NCI-H1105 treated with DMSO at 0.1 percent for 48 hours (cell line): ENCODE data around the gene SLC35E3.

Experiments
- DNase-seq: peaks from one replicate; lab custom pipeline; 2025; lab: John Stamatoyannopoulos, UW

The SLC35E3 gene

DNA sequence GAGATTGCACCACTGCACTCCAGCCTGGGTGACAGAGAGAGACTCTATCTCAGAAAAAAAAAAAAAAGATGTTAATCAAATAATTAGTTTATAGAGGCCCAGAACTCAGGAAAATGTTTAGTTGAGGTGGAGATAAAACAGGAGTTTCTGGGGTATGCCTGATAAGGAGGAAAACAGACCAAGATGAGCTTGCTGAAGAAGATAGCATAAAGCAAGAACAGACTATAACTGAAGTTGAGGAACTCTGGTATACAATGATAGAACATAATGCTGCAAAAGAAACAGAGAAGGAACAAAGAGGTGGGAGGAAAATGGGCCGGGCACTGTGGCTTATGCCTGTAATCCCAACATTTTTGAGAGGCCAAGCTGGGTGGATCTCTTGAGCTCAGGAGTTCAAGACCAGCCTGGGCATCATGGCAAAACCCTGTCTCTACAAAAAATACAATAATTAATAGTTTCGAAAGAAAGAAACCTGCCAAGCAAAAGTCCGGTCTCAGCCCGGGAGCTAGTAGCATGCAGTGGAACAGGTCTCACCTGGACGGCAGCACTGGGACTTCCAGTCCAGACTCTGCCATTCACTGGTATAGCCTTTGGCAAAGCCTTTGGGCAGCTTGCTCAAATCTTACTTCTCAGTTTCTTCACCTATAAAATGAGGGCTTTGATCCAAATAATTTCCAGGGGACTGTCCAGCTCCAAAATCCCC lies 25.4 kb downstream of the SLC35E3 start:
- no peak for DNase-seq

DNA sequence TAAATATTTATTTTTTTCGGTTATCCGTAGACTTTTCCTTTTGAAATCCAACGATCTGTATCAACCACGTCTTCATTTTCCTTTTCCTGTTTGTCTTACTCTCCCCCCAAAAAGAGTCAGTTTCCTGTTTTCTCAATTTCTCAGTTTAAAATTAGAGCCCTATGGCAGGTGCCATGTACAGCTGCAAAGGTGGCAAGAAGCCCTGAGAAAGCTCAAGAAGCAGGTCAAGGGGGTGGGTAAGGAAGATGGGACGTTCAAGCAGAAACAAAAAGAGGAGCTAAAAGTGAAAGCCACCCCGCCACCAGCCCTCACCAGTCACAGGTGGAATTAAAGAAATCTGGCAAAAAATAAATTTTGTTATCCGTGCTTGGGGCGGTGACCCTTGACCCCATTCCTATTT lies 26.7 kb downstream of the SLC35E3 start:
- no peak for DNase-seq

DNA sequence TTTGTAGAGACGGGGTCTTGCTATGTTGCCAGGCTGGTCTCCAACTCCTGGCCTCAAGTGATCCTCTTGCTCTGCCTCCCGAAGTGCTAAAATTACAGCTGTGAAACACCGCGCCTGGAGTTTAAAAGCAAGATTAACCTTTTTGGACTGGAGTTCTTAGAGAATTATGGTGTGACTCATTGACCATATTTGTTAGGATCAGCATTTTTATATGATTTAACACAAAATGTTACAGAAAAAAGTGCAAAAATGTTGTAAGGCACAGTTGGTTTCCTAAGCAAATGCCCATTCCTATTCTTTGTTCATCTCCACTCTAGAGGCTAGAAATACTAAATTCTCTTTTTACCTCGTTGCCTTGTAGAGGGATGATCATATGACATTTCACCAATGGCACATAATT lies 27.6 kb downstream of the SLC35E3 start:
- no peak for DNase-seq

DNA sequence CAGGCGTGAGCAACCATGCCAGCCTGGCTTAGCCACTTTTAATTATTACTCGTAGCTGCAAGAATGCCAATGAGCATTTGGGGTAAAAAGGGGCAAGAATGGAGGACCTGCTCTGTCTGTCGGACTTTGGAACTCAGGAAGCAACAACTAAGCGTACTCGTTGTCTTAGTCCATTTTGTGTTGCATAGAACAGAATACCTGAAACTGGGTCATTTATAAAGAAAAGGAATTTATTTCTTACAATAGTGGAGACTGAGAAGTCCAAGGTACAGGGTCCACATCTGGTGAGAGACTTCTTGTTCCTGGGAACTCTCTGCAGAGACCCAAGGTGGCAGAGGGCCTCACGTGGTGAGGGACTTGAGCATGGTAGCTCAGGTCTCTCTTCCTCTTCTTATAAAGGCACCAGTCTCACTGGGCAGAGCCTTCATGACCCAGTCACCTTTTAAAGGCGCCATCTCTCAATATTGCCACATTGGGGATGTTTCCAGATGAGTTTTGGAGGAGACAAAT lies 29.2 kb downstream of the SLC35E3 start:
- no peak for DNase-seq

DNA sequence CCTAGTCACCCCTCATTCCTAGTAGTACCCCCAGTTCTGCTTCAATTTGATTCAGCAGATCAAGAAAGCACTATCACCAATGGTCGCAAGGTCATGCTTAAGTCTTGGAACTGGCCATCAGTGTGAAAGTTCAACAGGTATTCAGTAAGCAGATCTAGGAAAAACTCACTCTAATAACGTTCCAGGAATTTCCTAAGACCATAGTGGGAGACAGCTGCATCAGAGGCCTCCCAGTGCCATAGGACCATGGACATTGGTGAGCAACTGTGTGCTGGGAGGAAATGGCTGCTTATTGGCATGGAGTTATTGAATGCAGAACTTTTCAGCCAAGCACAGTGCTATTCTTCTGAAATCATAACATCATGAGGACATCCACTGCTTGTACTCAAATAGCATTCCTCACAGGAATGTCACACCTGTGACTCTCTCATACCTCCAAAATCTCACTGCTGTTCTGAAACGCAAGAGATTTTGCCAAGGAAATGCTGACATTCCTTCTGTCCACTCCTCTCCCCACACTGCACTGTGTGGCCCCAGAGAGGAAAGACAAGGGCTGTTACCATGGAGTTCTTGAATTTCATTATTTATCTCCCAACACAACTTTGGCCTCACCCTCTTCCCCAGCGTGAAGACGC lies 31.1 kb downstream of the SLC35E3 start:
- DNase-seq = no peak

DNA sequence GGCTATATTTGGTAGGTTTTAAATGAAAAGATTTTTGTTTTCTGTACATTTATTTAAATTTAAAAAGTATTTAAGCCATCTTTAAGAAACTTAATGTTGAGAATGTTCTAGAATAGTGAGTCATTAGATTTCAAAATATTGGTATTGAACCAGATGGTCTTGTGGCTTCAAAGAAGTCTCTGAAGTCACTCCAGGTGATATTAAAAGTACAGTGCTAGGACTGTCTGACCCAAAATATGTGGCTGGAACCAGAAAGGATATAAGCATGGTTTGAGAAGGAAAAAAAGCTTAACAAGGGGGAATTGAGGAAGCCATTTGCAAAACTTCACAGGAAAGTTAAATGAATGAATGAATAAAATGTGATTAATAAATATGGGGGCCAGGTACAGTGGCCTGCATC lies 33.3 kb downstream of the SLC35E3 start:
- no peak for DNase-seq

DNA sequence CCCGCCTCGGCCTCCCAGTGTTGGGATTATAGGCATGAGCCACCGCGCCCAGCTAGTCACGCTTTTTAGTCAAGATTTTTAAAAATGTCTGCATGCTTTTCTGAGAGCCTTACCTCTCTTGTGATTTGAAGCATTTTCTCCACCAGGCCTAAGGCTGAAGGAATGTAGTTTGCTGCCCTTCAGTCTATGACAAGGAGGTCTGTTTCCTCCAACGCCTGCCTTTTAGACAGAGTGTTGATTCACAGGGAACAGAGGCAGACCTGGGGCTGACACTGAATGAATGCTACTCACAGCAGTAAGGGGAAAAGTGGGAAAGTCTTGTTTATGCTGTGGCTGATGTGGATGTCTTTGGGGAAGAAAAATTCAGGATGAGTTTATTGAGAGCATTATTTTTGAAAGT lies 34.8 kb downstream of the SLC35E3 start:
- DNase-seq = no peak

DNA sequence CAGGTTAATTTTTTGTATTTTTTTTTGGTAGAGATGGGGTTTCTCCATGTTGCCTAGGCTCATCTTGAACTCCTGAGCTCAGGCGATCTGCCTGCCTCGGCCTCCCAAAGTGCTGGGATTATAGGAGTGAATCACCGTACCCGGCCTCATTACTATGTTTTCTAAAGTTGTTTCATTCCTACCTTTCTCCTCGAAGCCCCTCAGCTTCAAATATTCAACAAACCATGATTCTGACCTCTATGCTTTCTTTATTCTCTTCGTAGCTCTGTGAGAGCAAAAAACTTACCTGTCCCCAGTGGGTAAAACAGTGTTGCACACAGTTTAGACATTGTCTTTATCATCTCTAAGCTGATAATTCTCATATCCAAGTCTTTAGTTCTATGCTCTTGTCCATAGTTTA lies 35.8 kb downstream of the SLC35E3 start:
- DNase-seq = no peak

DNA sequence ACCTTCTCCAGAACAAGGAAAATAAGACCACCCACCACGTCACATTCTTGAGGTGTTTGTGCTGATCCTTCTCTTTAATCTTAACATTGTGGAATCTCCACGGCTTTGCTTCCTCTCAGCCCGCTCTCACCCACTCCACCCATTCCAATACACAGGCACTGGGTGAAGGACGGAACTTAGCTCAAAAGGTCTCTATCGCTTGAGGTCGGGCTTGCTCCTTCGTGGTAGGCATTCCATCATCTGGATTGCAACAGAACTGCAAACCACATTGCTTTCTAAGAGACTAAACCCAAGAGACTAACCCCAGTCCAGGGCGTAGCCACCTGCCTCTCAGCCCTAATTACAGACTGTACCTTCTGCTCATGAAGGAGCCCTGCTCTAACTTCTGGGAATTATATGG lies 38.0 kb downstream of the SLC35E3 start:
- DNase-seq = no peak

DNA sequence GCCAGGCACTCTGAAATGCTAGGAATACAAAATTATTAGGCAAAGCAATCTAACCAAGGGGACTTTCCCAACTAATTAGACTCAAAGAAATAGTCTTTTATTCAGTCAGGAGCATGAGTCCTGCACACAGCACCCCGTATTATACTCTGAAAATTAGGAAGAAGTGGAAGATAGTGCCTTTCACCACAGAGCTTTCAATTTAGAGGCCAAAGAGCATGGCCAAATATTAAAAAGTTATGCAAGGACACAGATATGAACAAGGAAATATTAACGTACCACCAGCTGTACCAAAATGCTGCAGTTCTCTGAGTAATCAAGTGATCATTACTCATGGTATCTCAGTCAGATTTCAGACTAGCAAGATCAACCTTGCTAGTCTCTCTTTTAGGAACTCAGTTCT lies 39.4 kb downstream of the SLC35E3 start:
- DNase-seq = no peak

DNA sequence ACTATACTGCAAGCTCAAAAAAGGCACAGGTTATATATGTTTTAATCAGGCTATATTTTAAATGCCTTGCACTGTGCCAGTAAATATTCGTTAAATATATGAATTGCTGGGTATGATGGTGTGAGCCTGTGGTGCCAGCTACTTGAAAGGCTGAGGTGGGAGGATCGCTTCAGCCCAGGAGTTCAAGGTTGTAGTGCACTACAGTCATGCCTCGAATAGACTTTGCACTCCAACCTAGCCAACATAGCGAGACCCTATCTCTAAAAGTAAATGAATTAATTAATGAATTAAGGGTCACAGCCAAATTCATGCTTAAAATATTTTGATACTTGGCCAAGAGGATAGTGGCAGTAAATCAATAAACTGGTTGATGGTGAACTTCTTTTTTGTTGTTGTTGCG lies 39.8 kb downstream of the SLC35E3 start:
- DNase-seq = no peak

DNA sequence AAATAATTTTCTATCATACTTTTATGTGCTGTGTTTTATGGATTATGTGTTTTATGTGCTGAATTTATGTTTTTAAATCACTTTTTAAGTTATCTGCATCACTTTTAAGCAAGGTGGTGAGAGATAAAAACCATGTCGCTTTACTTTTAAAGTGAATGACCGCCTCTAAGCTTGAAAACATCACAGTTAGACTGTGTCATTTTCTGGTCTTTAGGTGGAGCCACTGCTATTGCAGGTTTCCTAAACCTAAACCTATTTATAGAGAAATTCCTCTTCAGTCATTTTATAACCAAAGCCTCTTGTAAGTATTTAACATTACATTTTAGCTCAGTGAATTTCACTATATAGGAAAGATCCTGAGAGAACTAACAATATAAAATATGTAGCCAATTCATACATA lies 41.0 kb downstream of the SLC35E3 start:
- DNase-seq = no peak

DNA sequence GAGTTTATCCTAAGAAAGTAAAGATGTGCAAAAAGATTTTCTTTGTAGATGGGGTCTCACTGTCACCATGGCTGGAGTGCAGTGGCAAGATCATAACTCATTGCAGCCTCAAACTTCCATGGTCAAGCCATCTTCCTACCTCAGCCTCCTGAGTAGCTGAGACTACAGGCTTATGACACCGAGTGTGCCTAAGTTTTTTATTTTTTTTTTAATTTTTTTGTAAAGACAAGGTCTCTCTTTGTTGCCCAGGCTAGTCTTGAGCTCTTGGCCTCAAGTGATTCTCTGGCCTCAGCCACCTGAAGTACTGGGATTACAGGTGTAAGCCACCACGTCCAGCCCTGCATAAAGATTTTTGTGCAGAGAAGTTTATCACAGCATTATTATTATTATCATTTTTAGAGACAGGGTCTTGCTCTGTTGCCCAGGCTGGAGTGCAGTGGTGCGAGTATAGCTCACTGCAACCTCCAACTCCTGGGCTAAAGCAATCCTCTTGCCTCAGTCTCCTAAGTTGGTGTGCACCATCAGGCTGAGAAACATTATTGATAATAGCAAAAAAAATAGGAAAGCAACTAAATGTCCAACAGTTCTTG lies 42.7 kb downstream of the SLC35E3 start:
- no peak for DNase-seq

DNA sequence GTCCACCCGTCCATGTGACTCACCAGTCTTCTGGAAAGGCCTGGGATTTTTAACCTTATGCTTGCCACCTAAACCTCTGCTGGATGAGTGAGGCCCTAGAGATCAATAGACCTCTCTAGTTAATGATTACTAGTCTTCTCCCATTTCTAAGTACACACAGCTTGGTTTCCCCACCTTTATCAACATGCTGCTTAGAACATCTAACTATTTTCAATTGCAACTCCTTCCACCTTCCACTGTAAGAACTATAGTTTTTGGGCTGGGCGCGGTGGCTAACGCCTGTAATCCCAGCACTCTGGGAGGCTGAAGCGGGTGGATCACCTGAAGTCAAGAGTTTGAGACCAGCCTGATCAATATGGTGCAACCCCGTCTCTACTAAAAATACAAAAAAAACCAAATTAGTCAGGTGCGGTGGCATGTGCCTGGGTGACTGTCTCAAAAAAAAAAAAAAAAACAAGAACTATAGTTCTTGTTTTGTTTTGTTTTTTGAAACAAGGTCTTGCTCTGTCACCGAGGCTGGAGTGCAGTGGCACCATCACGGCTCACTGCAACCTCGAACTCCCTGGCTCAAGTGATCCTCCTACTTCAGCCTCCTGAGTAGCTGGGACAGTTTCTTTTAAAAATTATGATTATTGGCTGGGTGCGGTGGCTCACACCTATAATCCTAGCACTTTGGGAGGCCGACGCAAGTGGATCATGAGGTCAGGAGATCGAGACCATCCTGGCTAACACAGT lies 43.3 kb downstream of the SLC35E3 start:
- no peak for DNase-seq

DNA sequence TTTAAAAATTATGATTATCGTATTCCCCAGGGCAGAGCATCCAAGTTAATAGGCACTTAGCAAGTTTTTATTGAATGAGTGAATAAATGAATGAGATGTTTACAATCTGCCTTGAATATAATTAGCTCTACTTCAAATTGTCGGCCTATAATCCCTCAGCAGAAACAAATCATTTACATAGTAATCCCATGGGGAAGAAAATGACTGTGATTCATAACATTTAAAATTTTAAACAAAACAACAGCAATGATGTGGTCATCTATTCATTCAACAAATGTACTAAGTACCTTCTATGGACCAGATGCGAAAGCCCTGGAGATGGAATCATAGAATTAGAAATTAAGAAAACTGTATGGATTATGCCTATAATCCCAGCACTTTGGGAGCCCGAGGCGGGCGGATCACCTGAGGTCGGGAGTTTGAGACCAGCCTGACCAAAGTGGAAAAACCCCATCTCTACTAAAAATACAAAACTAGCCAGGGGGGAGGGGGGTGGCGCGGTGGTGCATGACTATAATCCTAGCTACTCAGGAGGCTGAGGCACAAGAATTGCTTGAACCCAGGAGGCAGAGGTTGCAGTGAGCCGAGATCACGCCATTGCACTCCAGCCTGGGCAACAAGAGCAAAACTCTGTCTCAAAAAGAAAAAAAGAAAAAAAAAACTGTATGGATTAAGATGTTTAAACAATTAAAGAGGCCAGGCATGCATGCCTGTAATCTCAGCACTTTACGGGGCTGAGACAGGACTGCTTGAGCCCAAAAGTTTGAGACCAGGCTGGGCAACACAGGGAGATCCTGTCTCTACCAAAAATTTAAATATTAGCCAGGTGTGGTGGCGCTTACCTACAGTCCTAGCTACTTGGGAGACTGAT lies 44.3 kb downstream of the SLC35E3 start:
- DNase-seq = no peak

DNA sequence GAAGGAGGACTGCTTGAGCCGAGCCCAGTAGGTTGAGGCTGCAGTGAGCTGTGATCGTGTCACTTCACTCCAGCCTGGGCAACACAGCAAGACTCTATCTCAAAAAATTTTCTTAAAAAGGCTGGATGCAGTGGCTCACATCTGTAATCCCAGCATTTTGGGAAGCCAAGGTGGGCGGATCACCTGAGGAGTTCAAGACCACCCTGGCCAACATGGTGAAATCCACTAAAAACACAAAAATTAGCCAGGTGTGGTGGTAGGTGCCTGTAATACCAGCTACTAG lies 44.9 kb downstream of the SLC35E3 start:
- DNase-seq = no peak

DNA sequence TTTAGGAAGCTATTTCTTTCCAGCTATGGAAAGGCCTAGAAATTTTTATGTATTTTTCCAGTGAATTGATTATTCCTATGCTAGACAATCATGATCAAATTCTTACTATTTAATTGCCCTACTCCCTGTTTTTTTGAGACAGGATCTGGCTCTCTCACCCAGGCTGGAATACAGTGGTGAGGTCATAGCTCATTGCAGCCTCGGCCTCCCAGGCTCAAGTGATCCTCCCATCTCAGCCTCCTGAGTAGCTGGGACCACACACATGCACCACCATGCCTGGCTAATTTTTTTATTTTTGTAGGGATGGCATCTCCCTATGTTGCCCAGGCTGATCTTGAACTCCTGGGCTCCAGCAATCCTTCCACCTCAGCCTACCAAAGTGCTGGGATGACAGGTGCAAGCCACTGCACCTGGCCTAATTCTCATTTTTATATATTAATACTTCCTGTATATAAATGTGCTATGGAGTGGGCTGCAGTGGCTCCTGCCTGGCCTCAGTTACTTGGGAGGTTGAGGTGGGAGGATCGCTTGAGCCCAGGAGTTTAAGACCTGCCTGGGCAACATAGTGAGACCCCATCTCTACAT lies 46.0 kb downstream of the SLC35E3 start:
- no peak for DNase-seq

DNA sequence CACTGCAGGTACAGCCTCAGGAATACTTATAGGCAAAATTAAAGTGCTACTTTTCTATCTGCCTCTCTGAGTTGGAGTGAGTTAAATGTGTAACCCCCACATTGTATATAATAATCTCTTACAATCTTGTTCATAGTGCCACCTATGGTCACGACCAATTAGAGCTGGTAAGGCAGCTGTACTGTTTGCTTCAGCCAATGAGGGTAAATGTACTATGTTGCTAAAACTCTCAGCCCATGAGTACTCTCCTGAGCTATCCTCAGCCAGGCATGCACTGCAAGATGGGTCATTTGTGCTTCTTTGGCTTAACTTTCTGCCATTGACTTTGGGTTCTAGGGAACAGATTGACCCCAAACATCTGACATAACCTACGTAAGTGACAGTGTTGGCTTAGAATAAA lies 47.0 kb downstream of the SLC35E3 start:
- no peak for DNase-seq

DNA sequence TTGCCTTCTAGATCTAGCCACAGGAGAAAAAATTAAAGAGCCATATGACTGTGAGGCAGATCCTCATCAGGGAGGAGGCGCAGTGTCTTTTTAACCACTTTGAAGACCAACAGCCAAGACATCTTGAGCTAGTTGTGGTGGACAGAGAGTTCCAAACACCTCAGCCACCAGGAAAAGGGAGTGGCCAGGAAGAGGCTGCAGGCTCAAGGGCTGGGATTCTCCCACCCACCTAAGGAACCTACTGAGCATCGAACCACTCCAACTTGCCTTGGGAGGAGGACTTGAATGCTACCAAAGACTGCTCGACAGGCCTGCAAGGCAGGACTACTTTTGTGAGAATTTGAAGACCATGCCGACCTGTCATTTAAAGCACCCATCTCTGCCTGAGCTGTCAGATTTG lies 47.5 kb downstream of the SLC35E3 start:
- no peak for DNase-seq

DNA sequence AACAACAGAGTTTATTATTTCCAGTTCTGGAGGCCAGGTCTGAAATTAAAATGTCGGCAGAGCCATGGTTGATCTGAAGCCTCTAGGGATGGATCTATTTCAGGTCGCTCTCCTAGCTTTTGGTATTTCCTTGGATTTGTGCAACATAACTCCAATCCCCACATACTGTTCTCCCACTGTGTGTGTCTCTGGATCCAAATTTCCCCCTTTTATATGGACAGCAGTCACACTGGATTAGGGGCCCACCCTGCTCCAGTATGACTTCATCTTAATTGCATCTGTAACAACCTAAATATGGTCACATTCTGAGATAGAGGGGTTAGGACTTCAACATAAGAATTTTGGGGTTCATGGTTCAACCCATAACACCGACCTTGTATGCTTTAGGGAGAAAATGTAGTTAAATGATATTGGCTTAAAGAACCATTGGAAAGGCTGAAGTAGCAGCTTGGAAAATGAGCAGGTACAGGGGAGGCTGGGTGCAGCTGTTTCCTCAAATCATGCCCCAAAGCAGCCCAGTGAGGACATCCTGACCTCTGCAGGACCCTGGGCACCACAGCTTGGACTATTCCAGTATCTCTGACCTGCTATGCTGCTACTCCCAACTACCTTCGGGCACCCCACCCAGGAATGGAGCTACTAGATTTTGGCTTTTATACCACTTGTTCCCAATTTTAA lies 48.1 kb downstream of the SLC35E3 start:
- no peak for DNase-seq

DNA sequence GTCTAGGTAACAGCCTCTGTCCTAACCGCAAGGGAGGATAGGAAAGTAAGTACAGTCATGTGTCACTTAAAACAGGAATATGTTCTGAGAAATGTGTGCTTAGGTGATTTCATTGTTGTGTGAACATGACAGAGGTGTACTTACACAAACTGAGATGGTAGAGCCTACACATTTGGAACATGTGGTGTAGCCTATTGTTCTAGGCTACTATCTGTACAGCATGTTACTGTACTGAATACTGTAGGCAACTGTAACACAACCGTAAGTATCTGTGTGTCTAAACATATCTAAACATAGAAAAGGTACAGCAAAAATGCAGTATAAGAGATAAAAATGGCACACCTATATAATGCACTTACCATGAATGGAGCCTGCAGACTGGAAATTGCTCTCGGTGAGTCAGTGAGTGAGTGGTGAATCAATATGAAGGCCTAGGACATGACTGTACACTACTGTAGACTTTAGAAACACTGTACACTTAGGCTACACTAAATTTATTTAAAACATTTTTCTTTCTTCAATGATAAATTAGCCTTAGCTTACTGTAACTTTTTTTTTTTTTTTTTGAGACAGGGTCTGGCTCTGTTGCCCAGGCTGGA lies 48.8 kb downstream of the SLC35E3 start:
- DNase-seq = no peak
